T-helper 2 cell treated with Interferon-gamma antibody and Interleukin-4, amounts not matched to agents 5 μg/mL and 100 μg/mL, for 36 hours (primary cell): ENCODE measurements around the gene ZNF263.

Source experiments
- DNase-seq: peaks from one replicate; pipeline ENCODE4 v3.0.0; 2021; ENCODE audit warnings: low spot score
- H3K27ac Mint-ChIP-seq: one replicate; pipeline ENCODE4 v1.8.0; 2021; ENCODE audit warnings: mild to moderate bottlenecking, mixed read lengths
- H3K27me3 Mint-ChIP-seq: one replicate; pipeline ENCODE4 v1.8.0; 2021; ENCODE audit warnings: low read depth, mixed read lengths
- H3K36me3 Mint-ChIP-seq: one replicate; pipeline ENCODE4 v1.8.0; 2021; ENCODE audit warnings: low read depth, mixed read lengths
- H3K4me1 Mint-ChIP-seq: one replicate; pipeline ENCODE4 v1.8.0; 2021; ENCODE audit warnings: low read depth, mixed read lengths
- H3K4me3 Mint-ChIP-seq: one replicate; pipeline ENCODE4 v1.8.0; 2022; ENCODE audit warnings: mild to moderate bottlenecking, moderate library complexity, mixed read lengths
- H3K9me3 Mint-ChIP-seq: one replicate; pipeline ENCODE4 v1.8.0; 2021; ENCODE audit warnings: mixed read lengths

ZNF263 gene

GRCh38 chr16:3282103-3282729 is 1.1 kb upstream of the ZNF263 start:
- DNase-seq, result no peak
- Mint-ChIP-seq H3K27me3 (peaks cover 7% of the 10 kb centered on the region), H3K4me3 (peak overlapping the region; percentile 88), H3K9me3 (peaks cover 27% of the 10 kb centered on the region), H3K27ac (peak overlapping the region; percentile 99), H3K4me1 (peaks cover 18% of the 10 kb centered on the region), H3K36me3 (peaks cover 36% of the 10 kb centered on the region)

- peaks cover 52% of the 10 kb centered on the region for H3K36me3 Mint-ChIP-seq
- H3K27ac Mint-ChIP-seq, result peak overlapping the region; percentile 99
- no peak for DNase-seq
- H3K27me3 Mint-ChIP-seq, result no peaks in the 10 kb centered on the region
- peaks cover 18% of the 10 kb centered on the region for H3K4me1 Mint-ChIP-seq
- peak overlapping the region; percentile 88 for H3K4me3 Mint-ChIP-seq
- peaks cover 34% of the 10 kb centered on the region for H3K9me3 Mint-ChIP-seq
Observed at GRCh38 chr16:3283543-3284447, 504 bp downstream of the ZNF263 start.

- Mint-ChIP-seq H3K36me3 (peaks cover 65% of the 10 kb centered on the region), H3K9me3 (peaks cover 44% of the 10 kb centered on the region), H3K4me3 (peak overlapping the region; percentile 88), H3K27me3 (no peaks in the 10 kb centered on the region), H3K4me1 (peaks cover 18% of the 10 kb centered on the region), H3K27ac (no peak overlapping the region)
- DNase-seq, result no peak
Observed at GRCh38 chr16:3285131-3285530, 1.8 kb downstream of the ZNF263 start.

- H3K27me3 Mint-ChIP-seq, result no peaks in the 10 kb centered on the region
- H3K36me3 Mint-ChIP-seq, result peaks cover 92% of the 10 kb centered on the region
- H3K9me3 Mint-ChIP-seq, result peaks cover 77% of the 10 kb centered on the region
- no peak for DNase-seq
- H3K27ac Mint-ChIP-seq, result no peak overlapping the region
- peaks cover 2% of the 10 kb centered on the region for H3K4me1 Mint-ChIP-seq
- H3K4me3 Mint-ChIP-seq, result no peak overlapping the region
Observed at GRCh38 chr16:3289998-3290673, 6.8 kb downstream of the ZNF263 start.

DNA sequence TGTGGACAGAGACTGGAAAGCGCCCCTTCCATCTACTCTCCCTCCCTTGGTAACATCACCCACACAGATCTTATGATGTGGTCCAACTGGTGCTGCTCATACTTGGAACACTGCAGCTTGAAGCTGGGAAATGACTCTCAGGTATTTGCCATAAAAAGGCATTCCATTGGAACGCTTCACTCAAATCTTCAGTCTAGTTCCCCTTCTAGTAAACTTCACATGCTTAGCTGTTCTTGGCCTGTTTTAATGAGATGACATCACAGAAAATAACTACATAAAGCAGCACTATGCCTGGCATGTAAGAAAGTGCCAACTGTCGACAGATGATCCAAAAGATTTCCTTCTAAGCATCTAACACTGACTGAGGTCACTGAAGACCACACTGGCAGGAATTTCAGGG is 9.3 kb downstream of the ZNF263 start:
- Mint-ChIP-seq H3K27ac (no peak overlapping the region), H3K27me3 (no peaks in the 10 kb centered on the region), H3K4me3 (no peak overlapping the region), H3K4me1 (no peaks in the 10 kb centered on the region), H3K36me3 (peaks cover 79% of the 10 kb centered on the region), H3K9me3 (peaks cover 70% of the 10 kb centered on the region)
- DNase-seq, result no peak

DNA sequence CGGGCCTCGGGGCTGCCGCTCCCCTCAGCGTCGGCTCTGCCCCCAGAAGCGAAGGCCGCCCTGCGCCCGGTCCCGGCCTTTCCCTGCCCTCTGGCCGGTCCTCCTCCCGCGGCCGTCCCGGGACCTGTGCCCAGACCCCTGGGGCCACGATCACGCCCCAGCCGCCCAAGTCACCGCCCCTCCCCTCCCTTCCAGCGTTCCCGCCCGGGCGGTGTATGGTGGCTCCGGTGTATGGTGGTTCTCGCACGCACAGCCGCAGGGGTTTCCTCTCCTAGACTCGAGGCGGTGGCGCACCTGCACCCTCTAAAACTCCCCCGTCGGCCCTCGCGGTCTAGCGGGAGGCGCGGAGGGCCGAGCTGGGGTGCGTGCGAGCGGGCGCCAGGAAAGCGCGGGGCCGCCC is 11.9 kb downstream of the ZNF263 start:
- Mint-ChIP-seq H3K27me3 (no peaks in the 10 kb centered on the region), H3K36me3 (peaks cover 66% of the 10 kb centered on the region), H3K4me1 (no peaks in the 10 kb centered on the region), H3K27ac (no peak overlapping the region), H3K9me3 (peaks cover 78% of the 10 kb centered on the region), H3K4me3 (no peak overlapping the region)
- DNase-seq, result no peak

DNA sequence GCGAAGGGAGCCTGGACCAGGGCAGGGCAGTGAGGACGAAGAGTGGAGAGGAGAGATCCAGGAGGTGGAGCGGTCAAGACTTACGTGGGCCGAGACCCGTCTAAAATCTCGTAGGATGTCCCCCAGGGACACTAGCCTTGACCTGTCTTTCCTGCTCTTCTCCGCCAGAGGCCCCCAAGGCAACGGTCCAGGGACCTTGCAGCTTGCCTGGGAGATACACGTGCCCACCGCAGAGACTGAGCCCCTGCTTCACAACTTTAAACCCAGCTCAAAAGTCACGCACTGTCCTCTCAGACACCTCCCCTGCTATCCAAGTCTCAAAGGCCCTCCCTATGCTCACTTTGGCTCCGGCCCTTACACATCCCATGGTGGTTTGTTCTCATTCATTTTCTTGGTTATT is 12.5 kb downstream of the ZNF263 start:
- Mint-ChIP-seq H3K9me3 (peaks cover 78% of the 10 kb centered on the region), H3K4me3 (no peak overlapping the region), H3K27ac (no peak overlapping the region), H3K4me1 (no peaks in the 10 kb centered on the region), H3K36me3 (peaks cover 66% of the 10 kb centered on the region), H3K27me3 (no peaks in the 10 kb centered on the region)
- no peak for DNase-seq

GRCh38 chr16:3304370-3304769 is 21.1 kb downstream of the ZNF263 start:
- DNase-seq, result no peak
- H3K27ac Mint-ChIP-seq, result peak overlapping the region; percentile 83
- H3K4me3 Mint-ChIP-seq, result peak overlapping the region; percentile 81
- peaks cover 6% of the 10 kb centered on the region for H3K4me1 Mint-ChIP-seq
- H3K36me3 Mint-ChIP-seq, result peaks cover 75% of the 10 kb centered on the region
- peaks cover 65% of the 10 kb centered on the region for H3K9me3 Mint-ChIP-seq
- no peaks in the 10 kb centered on the region for H3K27me3 Mint-ChIP-seq

GRCh38 chr16:3305109-3306068 is 22.1 kb downstream of the ZNF263 start, which contains the start of the genes TIGD7 and ZNF75A:
TSS of gene TIGD7 (minus strand) at chr16:3305430. CDS start at chr16:3300614, 4,816 bp downstream.
TSS of gene ZNF75A (plus strand) at chr16:3305497. CDS start at chr16:3308429, 2,932 bp downstream.
- H3K4me3 Mint-ChIP-seq, result peak within 1 kb of the TSS; percentile 81
- peaks cover 6% of the 10 kb centered on the region for H3K4me1 Mint-ChIP-seq
- no peaks in the 10 kb centered on the region for H3K27me3 Mint-ChIP-seq
- peak within 1 kb of the TSS; percentile 83 for H3K27ac Mint-ChIP-seq
- peak; percentile 85 for DNase-seq
- peaks cover 56% of the 10 kb centered on the region for H3K9me3 Mint-ChIP-seq
- H3K36me3 Mint-ChIP-seq, result peaks cover 73% of the 10 kb centered on the region

DNA sequence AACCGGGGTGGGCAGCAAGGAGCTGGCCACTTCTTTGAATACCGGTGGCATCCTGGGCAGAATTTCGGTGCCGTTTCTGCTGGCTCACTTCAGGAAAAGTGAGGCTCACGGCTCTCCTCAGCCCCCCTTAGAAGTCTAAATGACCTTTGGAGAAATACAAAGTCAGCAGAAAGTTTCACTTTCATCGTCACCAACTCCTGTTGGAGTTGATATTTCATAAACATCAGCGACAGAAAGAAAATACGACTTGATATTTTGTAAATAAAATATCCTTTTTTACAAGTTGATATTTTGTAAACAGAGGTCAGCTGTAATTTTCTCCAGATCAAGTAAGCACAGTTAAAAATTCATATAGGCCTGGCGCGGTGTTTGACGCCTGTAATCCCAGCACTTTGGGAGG is 22.8 kb downstream of the ZNF263 start:
- H3K27ac Mint-ChIP-seq, result peak overlapping the region; percentile 82
- peaks cover 6% of the 10 kb centered on the region for H3K4me1 Mint-ChIP-seq

GRCh38 chr16:3311496-3311895 is 28.2 kb downstream of the ZNF263 start:
- peaks cover 95% of the 10 kb centered on the region for H3K36me3 Mint-ChIP-seq
- H3K4me1 Mint-ChIP-seq, result no peaks in the 10 kb centered on the region
- no peak overlapping the region for H3K27ac Mint-ChIP-seq
- H3K4me3 Mint-ChIP-seq, result no peak overlapping the region
- no peak for DNase-seq
- peaks cover 75% of the 10 kb centered on the region for H3K9me3 Mint-ChIP-seq
- no peaks in the 10 kb centered on the region for H3K27me3 Mint-ChIP-seq

More for the DNA sequence above, 22.8 kb downstream of the ZNF263 start:
- H3K4me3 Mint-ChIP-seq, result peak overlapping the region; percentile 81
- no peaks in the 10 kb centered on the region for H3K27me3 Mint-ChIP-seq
- DNase-seq, result no peak
- peaks cover 56% of the 10 kb centered on the region for H3K9me3 Mint-ChIP-seq
- peaks cover 73% of the 10 kb centered on the region for H3K36me3 Mint-ChIP-seq

GRCh38 chr16:3317315-3317999 is 34.2 kb downstream of the ZNF263 start:
- Mint-ChIP-seq H3K27ac (no peak overlapping the region), H3K4me3 (no peak overlapping the region), H3K4me1 (no peaks in the 10 kb centered on the region), H3K9me3 (peaks cover 83% of the 10 kb centered on the region), H3K36me3 (peaks cover 72% of the 10 kb centered on the region), H3K27me3 (no peaks in the 10 kb centered on the region)
- DNase-seq, result no peak
